GM23338 (cell line): Measurements from ENCODE around the gene CHGA.

Experiments
- ETS1 ChIP-seq: IDR thresholded peaks from 2 replicates; pipeline ENCODE4 v1.6.1; 2016; ENCODE audit warnings: antibody characterized with exemption
- EZH2 ChIP-seq: fragments of 200-600 bp; sonication (generic); IDR thresholded peaks from one replicate; pipeline ENCODE4 v1.8.0; 2017; ENCODE audit warnings: antibody characterized with exemption, mild to moderate bottlenecking, low read depth; ENCODE audit not compliant: unreplicated experiment
- EZH2phosphoT487 ChIP-seq: fragments of 200-600 bp; sonication (generic); IDR thresholded peaks from one replicate; pipeline ENCODE4 v1.8.1; 2018; ENCODE audit warnings: antibody characterized with exemption; ENCODE audit not compliant: unreplicated experiment
- JUNB ChIP-seq: IDR thresholded peaks from one replicate; pipeline ENCODE4 v1.6.1; 2016; ENCODE audit warnings: antibody characterized with exemption; ENCODE audit not compliant: unreplicated experiment
- NANOG ChIP-seq: IDR thresholded peaks from 2 replicates; pipeline ENCODE4 v1.6.1; 2016; ENCODE audit warnings: antibody characterized with exemption, borderline replicate concordance
- POLR2AphosphoS5 ChIP-seq: IDR thresholded peaks from 2 replicates; pipeline ENCODE4 v1.6.1; 2016; ENCODE audit warnings: antibody characterized with exemption, low read depth
- STAT1 ChIP-seq: IDR thresholded peaks from one replicate; pipeline ENCODE4 v1.6.1; 2016; ENCODE audit warnings: antibody characterized with exemption; ENCODE audit not compliant: unreplicated experiment
- TF ChIP-seq, protein P1 (sequence below), 2 experiments: fragments of 200-600 bp in 1 of 2; sonication (generic) in 1 of 2; conservative IDR thresholded peaks; 2 replicates each; pipeline versions ENCODE4 v1.5.1 to v1.6.1; 2016 to 2017; ENCODE audit warnings: antibody characterized with exemption in 2 of 2, low read depth in 2 of 2, mild to moderate bottlenecking in 2 of 2, moderate library complexity in 1 of 2
- TF ChIP-seq, protein P2 (sequence below): IDR thresholded peaks from one replicate; pipeline ENCODE4 v1.6.1; 2018; ENCODE audit warnings: antibody characterized with exemption; ENCODE audit not compliant: unreplicated experiment

DNA sequence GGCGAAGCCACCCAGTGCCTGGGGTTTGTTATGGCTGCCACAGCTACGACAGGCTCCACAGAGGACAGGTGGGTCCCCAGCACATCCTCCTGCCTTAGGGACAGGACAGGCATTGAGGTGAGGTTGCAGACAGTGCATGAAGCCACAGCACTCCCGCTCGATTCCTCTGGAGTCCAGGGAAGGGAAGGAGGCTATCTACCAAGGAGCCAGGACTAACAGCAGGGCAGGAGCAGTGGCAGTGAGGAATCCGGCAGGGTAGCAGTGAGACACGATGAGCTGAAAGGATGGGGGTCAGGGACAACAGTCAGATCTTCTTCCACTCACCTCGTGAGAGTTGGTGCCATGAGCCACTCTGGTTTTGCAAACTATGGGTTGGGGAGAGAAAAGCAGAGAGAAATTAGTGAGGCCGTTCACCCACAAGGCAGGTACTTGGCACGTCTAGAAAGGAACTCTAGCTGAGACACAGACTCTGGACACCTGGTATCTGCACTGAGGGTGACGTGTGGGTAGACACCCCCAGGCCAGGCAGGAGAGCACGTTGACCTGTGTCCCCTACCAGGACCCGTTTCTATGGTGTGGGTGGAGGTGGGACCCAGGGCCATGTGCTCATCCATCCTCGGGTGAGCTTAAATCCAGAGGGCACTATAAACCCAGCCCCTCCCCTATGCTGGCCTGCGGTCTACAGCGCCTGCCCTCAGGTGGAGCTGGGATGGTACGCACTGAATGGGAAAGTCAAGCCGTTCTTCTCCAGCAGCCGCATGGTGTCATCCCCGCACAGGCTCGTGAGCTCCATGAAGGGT is 39.3 kb downstream of the CHGA start:
- TF ChIP-seq, protein P1, sequence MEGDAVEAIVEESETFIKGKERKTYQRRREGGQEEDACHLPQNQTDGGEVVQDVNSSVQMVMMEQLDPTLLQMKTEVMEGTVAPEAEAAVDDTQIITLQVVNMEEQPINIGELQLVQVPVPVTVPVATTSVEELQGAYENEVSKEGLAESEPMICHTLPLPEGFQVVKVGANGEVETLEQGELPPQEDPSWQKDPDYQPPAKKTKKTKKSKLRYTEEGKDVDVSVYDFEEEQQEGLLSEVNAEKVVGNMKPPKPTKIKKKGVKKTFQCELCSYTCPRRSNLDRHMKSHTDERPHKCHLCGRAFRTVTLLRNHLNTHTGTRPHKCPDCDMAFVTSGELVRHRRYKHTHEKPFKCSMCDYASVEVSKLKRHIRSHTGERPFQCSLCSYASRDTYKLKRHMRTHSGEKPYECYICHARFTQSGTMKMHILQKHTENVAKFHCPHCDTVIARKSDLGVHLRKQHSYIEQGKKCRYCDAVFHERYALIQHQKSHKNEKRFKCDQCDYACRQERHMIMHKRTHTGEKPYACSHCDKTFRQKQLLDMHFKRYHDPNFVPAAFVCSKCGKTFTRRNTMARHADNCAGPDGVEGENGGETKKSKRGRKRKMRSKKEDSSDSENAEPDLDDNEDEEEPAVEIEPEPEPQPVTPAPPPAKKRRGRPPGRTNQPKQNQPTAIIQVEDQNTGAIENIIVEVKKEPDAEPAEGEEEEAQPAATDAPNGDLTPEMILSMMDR (conservative IDR thresholded peaks at IDR 0.05; ENCODE audit: low read depth in 2 of 2): no peak
- TF ChIP-seq, protein P2, sequence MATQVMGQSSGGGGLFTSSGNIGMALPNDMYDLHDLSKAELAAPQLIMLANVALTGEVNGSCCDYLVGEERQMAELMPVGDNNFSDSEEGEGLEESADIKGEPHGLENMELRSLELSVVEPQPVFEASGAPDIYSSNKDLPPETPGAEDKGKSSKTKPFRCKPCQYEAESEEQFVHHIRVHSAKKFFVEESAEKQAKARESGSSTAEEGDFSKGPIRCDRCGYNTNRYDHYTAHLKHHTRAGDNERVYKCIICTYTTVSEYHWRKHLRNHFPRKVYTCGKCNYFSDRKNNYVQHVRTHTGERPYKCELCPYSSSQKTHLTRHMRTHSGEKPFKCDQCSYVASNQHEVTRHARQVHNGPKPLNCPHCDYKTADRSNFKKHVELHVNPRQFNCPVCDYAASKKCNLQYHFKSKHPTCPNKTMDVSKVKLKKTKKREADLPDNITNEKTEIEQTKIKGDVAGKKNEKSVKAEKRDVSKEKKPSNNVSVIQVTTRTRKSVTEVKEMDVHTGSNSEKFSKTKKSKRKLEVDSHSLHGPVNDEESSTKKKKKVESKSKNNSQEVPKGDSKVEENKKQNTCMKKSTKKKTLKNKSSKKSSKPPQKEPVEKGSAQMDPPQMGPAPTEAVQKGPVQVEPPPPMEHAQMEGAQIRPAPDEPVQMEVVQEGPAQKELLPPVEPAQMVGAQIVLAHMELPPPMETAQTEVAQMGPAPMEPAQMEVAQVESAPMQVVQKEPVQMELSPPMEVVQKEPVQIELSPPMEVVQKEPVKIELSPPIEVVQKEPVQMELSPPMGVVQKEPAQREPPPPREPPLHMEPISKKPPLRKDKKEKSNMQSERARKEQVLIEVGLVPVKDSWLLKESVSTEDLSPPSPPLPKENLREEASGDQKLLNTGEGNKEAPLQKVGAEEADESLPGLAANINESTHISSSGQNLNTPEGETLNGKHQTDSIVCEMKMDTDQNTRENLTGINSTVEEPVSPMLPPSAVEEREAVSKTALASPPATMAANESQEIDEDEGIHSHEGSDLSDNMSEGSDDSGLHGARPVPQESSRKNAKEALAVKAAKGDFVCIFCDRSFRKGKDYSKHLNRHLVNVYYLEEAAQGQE: no peak
- no peak for TF ChIP-seq EZH2
- no peak for TF ChIP-seq POLR2AphosphoS5
- no peak for TF ChIP-seq EZH2phosphoT487
- no peak for TF ChIP-seq ETS1
- no peak for TF ChIP-seq JUNB
- no peak for TF ChIP-seq NANOG
- TF ChIP-seq STAT1: no peak
